Mucosa of descending colon (tissue), 3 donors: Measurements from ENCODE around the gene CST7. TPM values are rescaled to one million over a fixed set of nuclear protein-coding genes. Genes with fewer than 3 reads are reported as not detected.
A peak's percentile ranks its signal among the peaks of the same experiment; 100 is the strongest.
"Not testable (repeated sequence)": the region's sequence is repeated elsewhere in the genome, so short reads cannot be mapped to it uniquely, and the experiment has no call there.

Experiments used
- ATAC-seq: fragments of 200-7000 bp; cut with Tn5 transposase; one replicate; pipeline ENCODE4 v1.9.1; 2020; ENCODE audit warnings: mild to moderate bottlenecking, moderate library complexity
- DNase-seq, 3 donors: peaks; one replicate each; pipeline ENCODE4 v3.0.0-alpha.2; 2020
- H3K36me3 ChIP-seq: fragments of 200-600 bp; one replicate; pipeline ENCODE4 v1.8.0; 2021; ENCODE audit warnings: low read depth, mild to moderate bottlenecking
- H3K4me1 ChIP-seq: fragments of 200-600 bp; one replicate; pipeline ENCODE4 v1.8.0; 2021; ENCODE audit warnings: low read depth, mild to moderate bottlenecking
- H3K4me3 ChIP-seq: fragments of 200-600 bp; one replicate; pipeline ENCODE4 v1.8.0; 2021; ENCODE audit warnings: mild to moderate bottlenecking
- H3K9me3 ChIP-seq: fragments of 200-600 bp; one replicate; pipeline ENCODE4 v1.8.0; 2021; ENCODE audit warnings: mild to moderate bottlenecking
- intact Hi-C, 2 donors: fragments of 100-400 bp; cut with DNase I in 1 of 2; cut with micrococcal nuclease in 1 of 2; formaldehyde crosslinking; loops; one replicate each; pipeline versions ENCODE4 v1.11.0 to v1.11.1; 2022; cut with DNase I, micrococcal nuclease
- total RNA-seq, 3 donors: library from RNA; stranded (reverse); fragmentation: NEBNext Ultra II Directional in 2 of 3; extraction: Animal tissue kit (Norgen Biotek cat#: 25700) in 2 of 3; gene quantifications; one replicate each; pipeline versions ENCODE4 v1.2.1 to v1.2.4, GENCODE V29; 2021 to 2023
- TF ChIP-seq, protein P1 (sequence below): fragments of 200-600 bp; IDR thresholded peaks from one replicate; pipeline ENCODE4 v1.8.0; 2022; ENCODE audit warnings: antibody characterized with exemption, mild to moderate bottlenecking
- donor health status: DM: no; HTN: no; CAD: no; lungs with moderate emphysema.
- donor health status: DM: no; HTN: no; CAD: no.
- donor health status: DM: no; HTN: yes; CAD: no.

CST7 gene
- total RNA-seq, 3 donors from 2014 or later, result 1.4 to 2.3 (median 1.7) TPM

- no peak for DNase-seq
- Histone ChIP-seq H3K4me3 (no peak overlapping the region), H3K4me1 (no peaks in the 10 kb centered on the region), H3K36me3 (no peaks in the 10 kb centered on the region), H3K9me3 (no peaks in the 10 kb centered on the region)
- no peak for ATAC-seq
- intact Hi-C loops, result loop anchor here (10.0 kb wide), 1 partner anchor 754 kb away; no protein-coding TSS in a partner anchor
- TF ChIP-seq, protein P1, sequence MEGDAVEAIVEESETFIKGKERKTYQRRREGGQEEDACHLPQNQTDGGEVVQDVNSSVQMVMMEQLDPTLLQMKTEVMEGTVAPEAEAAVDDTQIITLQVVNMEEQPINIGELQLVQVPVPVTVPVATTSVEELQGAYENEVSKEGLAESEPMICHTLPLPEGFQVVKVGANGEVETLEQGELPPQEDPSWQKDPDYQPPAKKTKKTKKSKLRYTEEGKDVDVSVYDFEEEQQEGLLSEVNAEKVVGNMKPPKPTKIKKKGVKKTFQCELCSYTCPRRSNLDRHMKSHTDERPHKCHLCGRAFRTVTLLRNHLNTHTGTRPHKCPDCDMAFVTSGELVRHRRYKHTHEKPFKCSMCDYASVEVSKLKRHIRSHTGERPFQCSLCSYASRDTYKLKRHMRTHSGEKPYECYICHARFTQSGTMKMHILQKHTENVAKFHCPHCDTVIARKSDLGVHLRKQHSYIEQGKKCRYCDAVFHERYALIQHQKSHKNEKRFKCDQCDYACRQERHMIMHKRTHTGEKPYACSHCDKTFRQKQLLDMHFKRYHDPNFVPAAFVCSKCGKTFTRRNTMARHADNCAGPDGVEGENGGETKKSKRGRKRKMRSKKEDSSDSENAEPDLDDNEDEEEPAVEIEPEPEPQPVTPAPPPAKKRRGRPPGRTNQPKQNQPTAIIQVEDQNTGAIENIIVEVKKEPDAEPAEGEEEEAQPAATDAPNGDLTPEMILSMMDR, result no peak
Observed at GRCh38 chr20:24918579-24919566, 30.2 kb upstream of the CST7 start.

DNA sequence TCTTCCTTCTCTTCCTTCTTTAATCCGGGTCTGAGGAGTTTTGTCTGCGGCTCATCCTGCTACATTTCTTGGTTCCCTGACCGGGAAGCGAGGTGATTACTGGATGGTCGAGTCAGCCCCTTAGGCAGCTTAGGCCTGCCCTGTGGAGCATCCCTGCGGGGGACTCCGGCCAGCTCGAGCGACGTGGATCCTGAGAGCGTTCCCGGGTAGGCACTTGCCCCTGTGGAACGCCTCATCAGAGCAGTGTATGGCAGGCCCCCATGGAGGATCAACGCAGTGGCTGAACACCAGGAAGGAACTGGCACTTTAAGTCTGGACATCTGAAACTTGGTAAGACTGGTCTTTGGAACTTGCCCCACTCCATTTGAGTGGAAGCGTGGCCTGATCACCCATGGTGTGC is 29.4 kb upstream of the CST7 start:
- intact Hi-C loops, result loop anchor here (10.0 kb wide), 1 partner anchor 755 kb away; no protein-coding TSS in a partner anchor
- H3K4me1 ChIP-seq, H3K9me3 ChIP-seq, ATAC-seq, H3K36me3 ChIP-seq, H3K4me3 ChIP-seq, DNase-seq: not testable (repeated sequence)

GRCh38 chr20:24920706-24921105 is 28.4 kb upstream of the CST7 start:
- H3K36me3 ChIP-seq, H3K4me3 ChIP-seq, intact Hi-C loops, ATAC-seq, H3K9me3 ChIP-seq, DNase-seq, H3K4me1 ChIP-seq: not testable (repeated sequence)

DNA sequence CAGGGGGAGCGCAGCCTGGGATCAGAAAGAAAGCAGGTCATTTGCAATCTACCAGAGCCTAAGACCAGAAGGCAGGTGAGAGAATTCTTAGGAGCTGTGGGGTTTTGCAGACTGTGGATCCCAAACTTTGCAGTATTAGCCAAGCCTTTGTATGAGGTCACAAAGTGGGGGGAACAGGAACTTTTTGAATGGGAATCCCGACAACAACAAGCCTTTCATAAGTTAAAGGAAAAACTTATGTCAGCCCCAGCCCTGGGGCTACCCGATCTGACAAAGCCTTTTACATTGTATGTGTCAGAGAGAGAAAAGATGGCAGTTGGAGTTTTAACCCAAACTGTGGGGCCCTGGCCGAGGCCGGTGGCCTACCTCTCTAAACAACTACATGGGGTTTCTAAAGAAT is 19.8 kb upstream of the CST7 start:
- intact Hi-C loops, DNase-seq, H3K9me3 ChIP-seq, H3K4me1 ChIP-seq, H3K4me3 ChIP-seq, H3K36me3 ChIP-seq, ATAC-seq: not testable (repeated sequence)

DNA sequence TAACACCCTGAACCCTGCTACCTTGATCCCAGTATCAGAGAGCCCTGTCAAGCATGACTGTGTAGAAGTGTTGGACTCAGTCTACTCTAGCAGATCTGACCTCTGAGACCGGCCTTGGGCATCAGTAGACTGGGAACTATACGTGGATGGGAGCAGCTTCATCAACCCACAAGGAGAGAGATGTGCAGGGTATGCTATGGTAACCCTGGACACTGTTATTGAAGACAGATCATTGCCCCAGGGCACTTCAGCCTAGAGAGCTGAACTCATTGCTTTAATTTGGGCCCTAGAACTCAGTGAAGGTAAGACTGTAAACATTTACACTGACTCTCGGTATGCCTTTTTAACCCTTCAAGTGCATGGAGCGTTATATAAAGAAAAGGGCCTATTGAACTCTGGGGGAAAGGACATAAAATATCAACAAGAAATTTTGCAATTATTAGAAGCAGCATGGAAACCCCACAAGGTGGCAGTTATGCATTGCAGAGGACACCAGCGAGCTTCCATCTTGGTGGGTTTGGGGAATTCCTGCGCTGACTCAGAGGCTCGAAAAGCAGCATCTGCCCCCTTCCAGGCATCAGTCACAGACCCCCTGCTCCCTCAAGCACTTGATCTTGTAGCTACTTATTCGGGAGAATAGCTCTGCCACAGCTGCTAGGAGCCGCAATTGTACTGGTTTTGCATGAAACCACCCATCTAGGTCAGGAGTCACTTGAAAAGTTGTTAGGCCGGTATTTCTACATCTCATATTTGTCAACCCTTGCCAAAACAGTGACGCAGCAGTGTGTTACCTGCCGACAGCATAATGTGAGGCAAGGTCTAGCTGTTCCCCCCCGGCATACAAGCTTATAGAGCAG is 19.0 kb upstream of the CST7 start:
- H3K4me1 ChIP-seq, H3K9me3 ChIP-seq, H3K4me3 ChIP-seq, intact Hi-C loops, H3K36me3 ChIP-seq: not testable (repeated sequence)
- DNase-seq (peak in 2 of 3 donors; percentile 52 to 85), ATAC-seq (peak; percentile 82)

GRCh38 chr20:24930724-24931688 is 18.1 kb upstream of the CST7 start:
- H3K4me3 ChIP-seq, intact Hi-C loops, H3K4me1 ChIP-seq, DNase-seq, H3K9me3 ChIP-seq, H3K36me3 ChIP-seq, ATAC-seq: not testable (repeated sequence)
- TF ChIP-seq, protein P1, result peak; percentile 32

- H3K9me3 ChIP-seq, ATAC-seq, H3K4me3 ChIP-seq, DNase-seq, H3K36me3 ChIP-seq, intact Hi-C loops, H3K4me1 ChIP-seq: not testable (repeated sequence)
Observed at GRCh38 chr20:24931893-24932292, 17.2 kb upstream of the CST7 start.
